K562 (cell line): ENCODE data around the gene TTLL11. TPM values are rescaled to one million over a fixed set of nuclear protein-coding genes. Genes with fewer than 3 reads are reported as not detected.

Experiments
- ATAC-seq: fragments of 200-7000 bp; cut with Tn5 transposase; 3 replicates; pipeline ENCODE4 v1.9.1; 2020; ENCODE audit warnings: moderate library complexity
- BruUV-seq: library from RNA; stranded (reverse); fragments of 400-500 nt; replicated peaks from 2 replicates; lab custom pipeline; 2021; lab: Mats Ljungman, UMichigan
- CTCF ChIA-PET: fragments of 300-600 bp; formaldehyde crosslinking; extraction: SDS; loops from one replicate; lab custom pipeline; 2021; ENCODE audit warnings: low intra/inter-chr PET ratio; lab: Yijun Ruan, JAX
- POLR2A ChIA-PET: fragments of 300-600, 350-650 bp; sonication (Branson Sonifier 250); formaldehyde crosslinking; extraction: SDS; loops from one replicate; lab custom pipeline; 2021; ENCODE audit warnings: antibody characterized with exemption, inconsistent platforms; lab: Yijun Ruan, JAX
- DNase-seq, 4 experiments: peaks; one replicate each; pipeline versions ENCODE4 v3.0.0 to v3.0.0-alpha.2; 2011 to 2018; ENCODE audit warnings: low spot score in 3 of 4, mixed read lengths in 3 of 4; ENCODE audit errors: extremely low read depth in 1 of 4
- FAIRE-seq: peaks from 2 replicates; lab custom pipeline; 2011; peaks lifted over from hg19 to GRCh38; lab: Jason Lieb, UNC
- H2AFZ ChIP-seq: 2 replicates; pipeline ENCODE4 v1.6.0; 2011; ENCODE audit warnings: low read depth, low read length, control low read depth, inconsistent platforms
- H3K27ac ChIP-seq: fragments of 200-600 bp; 3 replicates; pipeline ENCODE4 v1.8.0; 2011; ENCODE audit warnings: low read depth, mild to moderate bottlenecking, control low read depth, inconsistent platforms, low read length, moderate library complexity, mixed read lengths; ENCODE audit errors: extremely low read depth
- H3K27me3 ChIP-seq, 2 experiments: fragments of 300-600 bp in 1 of 2; 2 replicates in 1 of 2; 3 replicates in 1 of 2; pipeline versions ENCODE4 v1.6.0 to v1.8.0; 2011; ENCODE audit warnings: inconsistent platforms in 2 of 2, low read length in 2 of 2, mild to moderate bottlenecking in 1 of 2, mixed read lengths in 1 of 2, moderate library complexity in 1 of 2; ENCODE audit not compliant: control insufficient read depth in 2 of 2, insufficient read depth in 2 of 2
- H3K36me3 ChIP-seq: fragments of 300-600 bp; 3 replicates; pipeline ENCODE4 v1.8.0; 2011; ENCODE audit warnings: mild to moderate bottlenecking, low read length, inconsistent platforms; ENCODE audit not compliant: control insufficient read depth, insufficient read depth
- H3K4me1 ChIP-seq, 2 experiments: fragments of 200-600 bp in 1 of 2; replicated peaks in 1 of 2; 2 replicates in 1 of 2; 3 replicates in 1 of 2; pipeline versions ENCODE4 v1.5.1 to v1.8.0; 2011; ENCODE audit warnings: inconsistent platforms in 2 of 2, low read length in 2 of 2, mild to moderate bottlenecking in 1 of 2, mixed read lengths in 1 of 2, moderate library complexity in 1 of 2; ENCODE audit not compliant: control insufficient read depth in 2 of 2, insufficient read depth in 2 of 2
- H3K4me2 ChIP-seq: 2 replicates; pipeline ENCODE4 v1.6.1; 2011; ENCODE audit warnings: low read length, control low read depth, inconsistent platforms, mixed read lengths; ENCODE audit not compliant: insufficient read depth
- H3K4me3 ChIP-seq: fragments of 200-600 bp; sonication (generic), shearing (Covaris generic); 2 replicates; pipeline ENCODE4 v1.5.1; 2016; ENCODE audit warnings: control low read depth, inconsistent platforms
- H3K79me2 ChIP-seq: fragments of 200-600 bp; 3 replicates; pipeline ENCODE4 v1.8.0; 2011; ENCODE audit warnings: low read length, inconsistent platforms; ENCODE audit not compliant: control insufficient read depth, insufficient read depth
- H3K9ac ChIP-seq, 2 experiments: 2 replicates each; pipeline versions ENCODE4 v1.6.0 to v1.6.1; 2011; ENCODE audit warnings: low read depth in 2 of 2, low read length in 2 of 2, control low read depth in 1 of 2, inconsistent platforms in 1 of 2, mild to moderate bottlenecking in 1 of 2, mixed read lengths in 1 of 2; ENCODE audit not compliant: insufficient read depth in 1 of 2
- H3K9me1 ChIP-seq: one replicate; pipeline ENCODE4 v1.6.0; 2011; ENCODE audit warnings: inconsistent platforms, mild to moderate bottlenecking, low read length, moderate library complexity; ENCODE audit not compliant: control insufficient read depth, insufficient read depth
- H3K9me3 ChIP-seq: replicated peaks from 2 replicates; pipeline ENCODE4 v1.5.1; 2011; ENCODE audit warnings: low read depth, low read length, inconsistent platforms; ENCODE audit not compliant: control insufficient read depth, insufficient read depth
- H4K20me1 ChIP-seq: replicated peaks from 2 replicates; pipeline ENCODE4 v1.6.1; 2011; ENCODE audit warnings: low read length, inconsistent platforms, mixed read lengths; ENCODE audit not compliant: control insufficient read depth, insufficient read depth
- NRF1 ChIP-seq, 2 experiments: fragments of 450-650 bp; IDR thresholded peaks in 1 of 2; conservative IDR thresholded peaks in 1 of 2; 2 replicates each; pipeline ENCODE4 v1.6.1; 2014; ENCODE audit warnings: mild to moderate bottlenecking in 2 of 2
- PRMT5 ChIP-seq: sonication (generic); formaldehyde crosslinking; IDR thresholded peaks from 2 replicates; pipeline ENCODE4 v1.5.0; 2020; ENCODE audit warnings: missing genetic modification reagents
- TGIF2 ChIP-seq: sonication (generic); formaldehyde crosslinking; IDR thresholded peaks from 2 replicates; pipeline ENCODE4 v1.8.1; 2022; ENCODE audit warnings: mild to moderate bottlenecking, missing genetic modification reagents, moderate library complexity
- TOE1 ChIP-seq, 2 experiments: fragments of 450-650 bp in 1 of 2; sonication (generic) in 1 of 2; formaldehyde crosslinking in 1 of 2; IDR thresholded peaks; 2 replicates each; pipeline versions ENCODE4 v1.7.1 to v1.8.0; 2016 to 2022; ENCODE audit warnings: borderline replicate concordance in 2 of 2, mild to moderate bottlenecking in 2 of 2, antibody characterized with exemption in 1 of 2, inconsistent platforms in 1 of 2, low read depth in 1 of 2, missing genetic modification reagents in 1 of 2, moderate library complexity in 1 of 2
- TSC22D4 ChIP-seq: fragments of 450-650 bp; IDR thresholded peaks from 2 replicates; pipeline ENCODE4 v1.6.1; 2016; ENCODE audit warnings: missing genetic modification characterization, missing biosample characterization, control low read depth
- WGBS: fragments of 100-300 bp; shearing (Covaris generic); methylation state at CpG from one replicate; pipeline ENCODE4 v1.1.6; 2016; ENCODE audit warnings: low coverage, mixed read lengths; ENCODE audit not compliant: insufficient coverage; ENCODE audit errors: missing lambda C conversion rate; 5-methylcytosine and 5-hydroxymethylcytosine counted together
- in situ Hi-C: fragments of 300-500 bp; cut with MboI; formaldehyde crosslinking; loops from 4 replicates; pipeline ENCODE4 v1.15.0; 2018; ENCODE audit warnings: inconsistent platforms, mixed read lengths
- intact Hi-C: fragments of 100-400 bp; cut with micrococcal nuclease; formaldehyde crosslinking; loops from 2 replicates; pipeline ENCODE4 v1.14.2; 2022
- polyA plus RNA-seq, 8 experiments: library from polyadenylated mRNA; depleted of rRNA in 4 of 8; stranded (reverse) in 5 of 8; unstranded in 3 of 8; fragments of >200 nt; fragmentation: Nextera tagmentation in 2 of 8; fragmentation: Illumina TruSeq in 1 of 8; extraction: Ambion mirVana in 2 of 8; extraction: Trizol in 1 of 8; gene quantifications; 2 replicates each; pipeline versions ENCODE4 v1.2.1 to v1.2.3, GENCODE V29; 2011 to 2014; ENCODE audit warnings: inconsistent platforms in 1 of 8, missing spikeins in 1 of 8
- total RNA-seq, 7 experiments: library from RNA; depleted of rRNA in 6 of 7; stranded (reverse); fragments of >200 nt in 6 of 7; fragmentation: Illumina TruSeq in 2 of 7; extraction: Trizol in 2 of 7; gene quantifications; 2 replicates each; pipeline versions ENCODE4 v1.2.1 to v1.2.3, GENCODE V29; 2011 to 2021; ENCODE audit warnings: low replicate concordance in 1 of 7
- TF ChIP-seq, protein P1 (sequence below): fragments of 450-650 bp; formaldehyde crosslinking; IDR thresholded peaks from 2 replicates; pipeline ENCODE4 v1.4.0; 2020; ENCODE audit warnings: mild to moderate bottlenecking, mixed read lengths

The TTLL11 gene
- total and polyA plus RNA-seq, 9 of the 15 experiments (the other 6 are each of a cell fraction or from before 2014, with no cell fraction given) = 0.83 to 4.4 (median 2.7) TPM

- no peaks in the 10 kb centered on the region for H3K79me2 ChIP-seq
- no peak overlapping the region for H3K4me2 ChIP-seq
- FAIRE-seq = no peak
- intact Hi-C loops (no loop called here), in situ Hi-C loops (no loop called here)
- H3K9me1 ChIP-seq = no peaks in the 10 kb centered on the region
- H3K27ac ChIP-seq = no peak overlapping the region
- DNase-seq = no peak
- WGBS = 78% methylated on average over 3 of the region's 3 CpGs
- no peak for ATAC-seq
- no peaks in the 10 kb centered on the region for H4K20me1 ChIP-seq
- H3K9ac ChIP-seq = no peak overlapping the region
- ChIA-PET POLR2A (interaction anchor here (0.6 to 0.7 kb wide), 3 partner anchors 41 to 370 kb away, joined by 3 read pairs; no protein-coding TSS in a partner anchor), CTCF (no interaction called here)
- H3K4me1 ChIP-seq = peaks cover 0 to 4% of the 10 kb centered on the region in 2 experiments; a peak in 1 of 5 replicates
- H3K9me3 ChIP-seq = no peaks in the 10 kb centered on the region
- H3K27me3 ChIP-seq = no peaks in the 10 kb centered on the region
- BruUV-seq = no TSS peak
- H3K36me3 ChIP-seq = no peaks in the 10 kb centered on the region
- TF ChIP-seq TOE1 (IDR thresholded peaks at IDR 0.05; ENCODE audit: borderline replicate concordance) (no peak), TOE1 (CRISPR knock-in tag; IDR thresholded peaks at IDR 0.05; ENCODE audit: borderline replicate concordance, low read depth) (no peak), TGIF2 (CRISPR knock-in tag) (no peak), TSC22D4 (tag) (no peak), NRF1 (conservative IDR thresholded peaks at IDR 0.05 in 1 of 2, IDR thresholded peaks at IDR 0.05 in 1 of 2) (no peak), PRMT5 (no peak)
- TF ChIP-seq, protein P1, sequence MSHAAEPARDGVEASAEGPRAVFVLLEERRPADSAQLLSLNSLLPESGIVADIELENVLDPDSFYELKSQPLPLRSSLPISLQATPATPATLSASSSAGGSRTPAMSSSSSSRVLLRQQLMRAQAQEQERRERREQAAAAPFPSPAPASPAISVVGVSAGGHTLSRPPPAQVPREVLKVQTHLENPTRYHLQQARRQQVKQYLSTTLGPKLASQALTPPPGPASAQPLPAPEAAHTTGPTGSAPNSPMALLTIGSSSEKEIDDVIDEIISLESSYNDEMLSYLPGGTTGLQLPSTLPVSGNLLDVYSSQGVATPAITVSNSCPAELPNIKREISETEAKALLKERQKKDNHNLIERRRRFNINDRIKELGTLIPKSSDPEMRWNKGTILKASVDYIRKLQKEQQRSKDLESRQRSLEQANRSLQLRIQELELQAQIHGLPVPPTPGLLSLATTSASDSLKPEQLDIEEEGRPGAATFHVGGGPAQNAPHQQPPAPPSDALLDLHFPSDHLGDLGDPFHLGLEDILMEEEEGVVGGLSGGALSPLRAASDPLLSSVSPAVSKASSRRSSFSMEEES (CRISPR knock-in tag) = no peak
- no peak overlapping the region for H3K4me3 ChIP-seq
- H2AFZ ChIP-seq = no peak overlapping the region
These were observed 63.2 kb downstream of the TTLL11 start for GRCh38 chr9:122029898-122030297.
